GM12865 (cell line): Measurements from ENCODE around the gene TLCD3B.
A peak's percentile ranks its signal among the peaks of the same experiment; 100 is the strongest.

Source experiments
- DNase-seq: peaks from one replicate; pipeline ENCODE4 v3.0.0; 2010; ENCODE audit warnings: low read depth
- H3K4me3 ChIP-seq: 2 replicates; pipeline ENCODE4 v1.5.1; 2011; ENCODE audit warnings: mild to moderate bottlenecking, low read depth, low read length, control low read depth
- TF ChIP-seq, protein P1 (sequence below): IDR thresholded peaks from 2 replicates; pipeline ENCODE4 v1.5.1; 2011; ENCODE audit warnings: low read length, control low read depth, low read depth, inconsistent platforms; ENCODE audit not compliant: insufficient read depth; ENCODE audit errors: missing control alignments

TLCD3B gene

GRCh38 chr16:30030841-30031413, at the start of gene TLCD3B:
Gene TLCD3B (minus strand): TSS chr16:30031271. CDS start chr16:30030527, 744 bp downstream.
- no peak for DNase-seq
- no peak within 1 kb of the TSS for H3K4me3 ChIP-seq
- TF ChIP-seq, protein P1, sequence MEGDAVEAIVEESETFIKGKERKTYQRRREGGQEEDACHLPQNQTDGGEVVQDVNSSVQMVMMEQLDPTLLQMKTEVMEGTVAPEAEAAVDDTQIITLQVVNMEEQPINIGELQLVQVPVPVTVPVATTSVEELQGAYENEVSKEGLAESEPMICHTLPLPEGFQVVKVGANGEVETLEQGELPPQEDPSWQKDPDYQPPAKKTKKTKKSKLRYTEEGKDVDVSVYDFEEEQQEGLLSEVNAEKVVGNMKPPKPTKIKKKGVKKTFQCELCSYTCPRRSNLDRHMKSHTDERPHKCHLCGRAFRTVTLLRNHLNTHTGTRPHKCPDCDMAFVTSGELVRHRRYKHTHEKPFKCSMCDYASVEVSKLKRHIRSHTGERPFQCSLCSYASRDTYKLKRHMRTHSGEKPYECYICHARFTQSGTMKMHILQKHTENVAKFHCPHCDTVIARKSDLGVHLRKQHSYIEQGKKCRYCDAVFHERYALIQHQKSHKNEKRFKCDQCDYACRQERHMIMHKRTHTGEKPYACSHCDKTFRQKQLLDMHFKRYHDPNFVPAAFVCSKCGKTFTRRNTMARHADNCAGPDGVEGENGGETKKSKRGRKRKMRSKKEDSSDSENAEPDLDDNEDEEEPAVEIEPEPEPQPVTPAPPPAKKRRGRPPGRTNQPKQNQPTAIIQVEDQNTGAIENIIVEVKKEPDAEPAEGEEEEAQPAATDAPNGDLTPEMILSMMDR, result no peak

GRCh38 chr16:30079480-30079879, 48.4 kb upstream of the TLCD3B start:
- DNase-seq, result no peak
- no peak overlapping the region for H3K4me3 ChIP-seq
- TF ChIP-seq, protein P1, result no peak

DNA sequence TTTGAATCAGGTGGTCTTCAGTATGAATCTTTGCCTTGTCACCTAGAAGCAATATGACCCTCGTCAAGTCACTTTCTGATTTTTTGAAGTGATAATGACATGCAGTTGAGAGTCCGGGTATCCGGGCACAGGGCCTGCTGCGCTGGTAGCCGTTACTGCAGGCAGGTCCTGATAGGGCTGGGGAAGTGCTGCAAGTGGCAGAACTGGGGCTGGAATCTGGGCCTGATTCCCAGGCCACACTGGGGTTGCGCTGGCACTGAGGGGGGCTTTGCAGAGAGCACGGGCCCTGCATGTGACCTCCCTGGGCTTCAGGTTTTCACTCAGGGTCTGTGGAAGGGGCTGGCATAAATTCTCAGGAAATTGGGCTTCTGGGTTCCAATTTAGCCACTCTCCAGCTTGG, 47.7 kb upstream of the TLCD3B start:
- DNase-seq, result no peak
- TF ChIP-seq, protein P1, result no peak
- no peak overlapping the region for H3K4me3 ChIP-seq

DNA sequence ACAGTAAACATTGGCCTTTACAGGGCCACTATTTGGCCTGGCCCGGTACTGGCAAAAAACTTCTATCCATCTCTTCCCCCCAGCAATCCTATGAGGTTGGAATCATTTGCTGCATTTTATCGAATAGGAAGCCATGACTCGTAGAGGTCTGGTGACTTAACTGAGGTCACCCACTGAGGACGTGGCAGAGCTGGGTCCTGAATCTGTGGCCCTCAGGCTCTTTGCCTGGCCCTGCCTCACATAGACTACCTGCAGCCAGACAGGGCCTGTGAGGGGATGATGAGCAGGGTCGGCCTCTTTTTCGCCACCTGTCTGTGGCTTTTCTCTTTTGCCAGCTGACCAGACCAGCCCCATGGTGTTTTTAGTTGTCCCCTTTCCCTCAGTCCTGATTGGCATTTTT, 46.6 kb upstream of the TLCD3B start:
- no peak overlapping the region for H3K4me3 ChIP-seq
- TF ChIP-seq, protein P1, result no peak
- no peak for DNase-seq

DNA sequence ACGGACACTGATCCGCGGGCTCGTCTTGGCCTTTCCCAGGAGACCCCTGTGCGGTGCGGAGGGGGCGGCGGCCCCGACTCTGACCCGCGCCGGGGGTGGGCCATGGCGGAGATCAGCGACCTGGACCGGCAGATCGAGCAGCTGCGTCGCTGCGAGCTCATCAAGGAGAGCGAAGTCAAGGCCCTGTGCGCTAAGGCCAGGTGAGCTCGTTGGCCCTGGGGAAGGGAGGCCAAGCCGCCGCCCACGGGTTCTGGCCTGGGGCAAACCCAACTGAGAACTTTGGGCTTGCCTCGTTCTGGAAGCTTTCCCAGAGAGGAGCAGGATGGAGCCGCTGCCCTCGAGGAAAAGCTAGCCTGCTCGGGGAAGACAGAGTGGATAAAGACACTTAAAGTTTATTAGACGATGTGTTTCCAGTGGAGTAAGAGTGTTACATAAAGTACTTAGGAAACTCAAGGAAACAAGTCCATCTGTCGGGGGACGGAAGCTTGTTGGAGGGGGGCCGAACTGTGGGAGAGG, 45.3 kb upstream of the TLCD3B start:
- peak overlapping the region; percentile 72 for H3K4me3 ChIP-seq
- TF ChIP-seq, protein P1, result no peak
- no peak for DNase-seq

- peak within 1 kb of the TSS; percentile 72 for H3K4me3 ChIP-seq
- peak; percentile 92 for DNase-seq
- TF ChIP-seq, protein P1, result no peak
Observed at GRCh38 chr16:30075503-30076275, 44.6 kb upstream of the TLCD3B start, which contains the start of gene PPP4C. Gene PPP4C (plus strand): TSS chr16:30075994. CDS start chr16:30076378, 384 bp downstream.
